ENCODE measurements around the gene SUSD5.
"Not testable (repeated sequence)": the region's sequence is repeated elsewhere in the genome, so short reads cannot be mapped to it uniquely, and the experiment has no call there.

The SUSD5 gene

GRCh38 chr3:33146791-33147445 is 71.7 kb downstream of the SUSD5 start:
- DNase-seq = no peak

- DNase-seq = no peak
Observed at GRCh38 chr3:33145901-33146580, 72.6 kb downstream of the SUSD5 start.

GRCh38 chr3:33145221-33145900 is 73.2 kb downstream of the SUSD5 start:
- no peak for DNase-seq

GRCh38 chr3:33144433-33144832 is 74.2 kb downstream of the SUSD5 start:
- DNase-seq = peak; percentile 28 to 33

DNA sequence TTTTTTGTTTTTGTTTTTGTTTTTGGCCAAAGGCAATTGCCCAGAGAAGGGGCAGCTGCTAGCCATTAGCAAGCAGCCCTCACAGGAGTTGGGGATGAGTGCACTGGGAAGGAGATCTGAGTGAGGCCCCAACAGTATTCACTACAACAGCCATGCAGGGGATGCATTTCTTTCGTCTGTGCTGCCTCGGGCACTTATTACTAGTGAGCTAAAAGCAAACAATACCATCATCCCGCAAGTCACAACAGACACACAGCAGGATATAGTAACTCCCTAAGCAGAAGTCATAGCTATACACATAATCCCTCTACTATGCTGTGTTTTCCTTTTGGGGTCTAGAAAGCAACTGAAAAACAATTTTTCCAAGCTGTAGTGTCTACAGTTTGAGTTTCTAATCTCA is 77.6 kb downstream of the SUSD5 start:
- no peak for DNase-seq

DNA sequence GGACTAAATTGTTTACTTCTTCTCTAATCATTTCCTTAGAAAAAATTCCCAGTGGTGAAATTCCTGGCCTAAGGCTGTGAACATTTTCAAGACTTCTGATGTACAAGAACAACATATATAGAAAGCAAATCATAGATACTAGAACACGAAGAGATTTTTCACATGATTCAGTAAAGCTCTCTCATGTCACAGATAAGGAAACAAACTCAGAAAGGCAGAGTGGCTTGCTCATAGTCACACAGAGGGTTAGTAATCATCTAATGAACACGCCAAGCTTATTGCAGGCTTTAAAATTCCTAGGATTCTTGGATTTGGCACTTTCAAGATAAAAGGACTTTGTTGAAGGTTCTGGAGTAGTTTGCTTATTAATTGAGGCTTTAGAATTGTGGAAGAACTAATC is 78.6 kb downstream of the SUSD5 start:
- DNase-seq = no peak

DNA sequence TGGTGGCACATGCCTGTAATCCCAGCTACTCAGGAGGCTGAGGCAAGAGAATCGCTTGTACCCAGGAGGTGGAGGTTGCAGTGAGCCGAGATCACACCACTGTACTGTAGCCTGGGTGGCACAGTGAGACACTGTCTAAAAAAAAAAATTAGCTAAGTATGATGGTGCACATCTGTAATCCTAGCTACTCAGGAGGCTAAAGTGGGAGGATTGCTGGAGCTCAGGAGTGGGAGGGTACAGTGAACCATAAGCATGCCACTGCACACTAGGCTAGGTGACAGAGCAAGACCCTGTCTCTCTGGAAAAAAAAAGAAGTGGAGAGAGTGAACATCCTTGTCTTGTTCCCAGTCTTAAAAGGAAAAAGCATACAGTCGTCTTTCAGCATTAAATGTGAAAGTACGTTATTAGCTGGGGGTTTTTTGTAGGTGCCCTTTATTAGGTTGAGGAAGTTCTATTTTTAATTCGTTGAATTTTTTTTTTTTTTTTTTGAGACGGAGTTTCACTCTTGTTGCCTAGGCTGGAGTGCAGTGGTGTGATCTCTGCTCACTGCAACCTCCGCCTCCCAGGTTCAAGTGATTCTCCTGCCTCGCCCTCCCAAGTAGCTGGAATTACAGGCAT is 79.5 kb downstream of the SUSD5 start:
- DNase-seq = not testable (repeated sequence)

DNA sequence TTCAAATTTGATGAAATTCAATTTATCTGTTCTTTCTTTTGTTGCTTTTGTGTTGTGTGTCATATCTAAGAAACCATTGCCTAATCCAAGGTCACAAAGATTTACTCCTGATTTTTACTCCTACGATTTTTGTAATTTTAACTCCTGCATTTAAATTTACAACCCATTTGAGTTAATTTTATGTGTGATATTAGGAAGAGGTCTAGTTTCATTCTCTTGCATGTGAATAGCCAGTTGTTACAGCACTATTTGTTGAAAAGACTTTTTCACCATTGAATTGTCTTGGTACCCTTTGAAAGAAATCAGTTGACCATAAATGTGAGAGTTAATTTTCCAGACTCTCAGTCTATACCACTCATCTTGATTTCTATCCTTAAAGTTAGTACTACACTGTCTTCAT is 80.9 kb downstream of the SUSD5 start:
- DNase-seq = no peak

GRCh38 chr3:33134026-33134625 is 84.5 kb downstream of the SUSD5 start:
- DNase-seq = no peak

DNA sequence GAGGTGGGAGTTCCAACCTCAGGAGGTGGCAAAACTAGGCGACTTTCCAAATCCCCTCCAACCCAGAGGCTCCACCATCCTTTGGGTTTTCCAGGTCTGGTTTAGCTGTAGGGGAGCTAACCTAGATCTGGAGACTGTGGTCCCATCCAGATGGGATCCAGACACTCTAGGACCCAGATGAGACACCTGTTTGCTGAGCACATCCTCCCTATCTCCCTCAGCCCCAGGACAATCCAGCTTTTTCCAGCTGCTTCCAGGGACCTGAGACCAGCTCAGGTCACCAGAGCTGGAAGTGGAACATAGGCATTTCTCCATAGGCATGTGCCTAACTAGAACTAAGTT is 86.6 kb downstream of the SUSD5 start:
- DNase-seq = no peak

DNA sequence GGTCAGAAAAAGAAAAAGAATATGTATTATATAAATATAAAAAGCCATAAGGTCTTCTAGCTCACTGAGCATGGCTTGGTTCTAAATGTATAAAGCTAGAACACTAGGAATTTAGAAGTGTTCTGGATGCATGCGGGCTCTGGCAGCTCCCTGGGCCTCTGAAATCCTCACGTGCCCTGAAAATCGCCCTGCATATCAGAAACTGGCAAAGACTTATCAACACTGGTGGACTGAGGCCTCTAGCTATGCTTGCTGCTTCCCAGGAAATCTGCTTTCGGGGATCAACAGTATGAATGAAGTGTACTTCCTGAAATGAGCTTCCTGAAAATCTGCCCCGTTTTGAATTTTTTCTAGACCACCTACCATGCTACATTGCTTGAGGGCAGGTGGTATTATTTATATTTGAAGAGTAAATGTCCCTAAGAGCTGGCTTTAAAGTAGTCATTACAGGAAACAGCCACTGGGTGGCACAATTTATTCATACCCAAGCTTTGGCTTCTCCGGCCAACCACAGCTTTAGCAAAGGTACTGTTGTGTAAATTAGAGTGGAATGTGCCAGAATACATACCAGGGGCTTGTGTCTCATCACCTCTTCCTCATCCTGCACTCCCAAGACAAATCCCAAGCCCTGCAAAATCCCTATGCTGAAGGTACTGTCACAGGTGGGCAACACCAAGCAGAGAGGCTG is 87.1 kb downstream of the SUSD5 start:
- peak in 1 of 2 donors; percentile 28 for DNase-seq

DNA sequence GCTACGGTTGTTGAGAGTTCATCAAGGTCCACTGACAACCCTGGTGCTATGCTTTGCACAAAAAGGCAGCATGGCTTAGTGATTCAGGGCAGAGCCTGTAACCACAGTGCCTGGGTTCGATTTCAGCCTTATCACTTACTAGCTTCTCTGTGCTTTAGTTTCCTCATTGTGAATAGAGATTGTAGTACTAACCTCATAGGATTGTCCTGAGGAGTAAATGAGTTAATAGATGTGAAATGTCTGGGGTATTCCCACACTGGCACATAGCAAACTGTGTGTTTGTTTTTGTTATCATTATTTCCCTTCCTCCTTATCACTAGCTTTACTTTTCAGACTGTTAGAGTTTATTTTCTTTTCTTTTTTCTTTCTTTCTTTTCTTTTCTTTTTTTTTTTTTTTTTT is 88.5 kb downstream of the SUSD5 start:
- DNase-seq = no peak

DNA sequence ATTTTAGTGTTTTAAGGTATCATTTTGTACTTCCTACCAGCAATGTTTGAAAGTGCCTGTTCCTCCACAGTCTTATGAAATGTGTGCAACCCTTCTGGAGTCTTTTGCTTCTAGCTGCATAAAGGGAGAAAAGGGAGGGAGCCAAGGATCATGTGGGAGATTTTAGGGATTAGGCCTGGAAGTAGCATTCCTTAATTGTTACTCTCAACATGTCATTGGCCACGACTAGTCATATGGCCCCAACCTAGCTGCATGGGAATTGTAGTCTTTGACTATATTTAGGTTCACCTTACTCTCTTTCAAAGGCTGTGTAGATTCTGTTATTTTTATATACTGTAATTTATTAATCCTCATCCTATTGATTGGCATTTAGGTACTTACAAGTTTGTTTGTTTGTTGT is 89.9 kb downstream of the SUSD5 start:
- no peak for DNase-seq

GRCh38 chr3:33125840-33126239 is 92.8 kb downstream of the SUSD5 start:
- no peak for DNase-seq

DNA sequence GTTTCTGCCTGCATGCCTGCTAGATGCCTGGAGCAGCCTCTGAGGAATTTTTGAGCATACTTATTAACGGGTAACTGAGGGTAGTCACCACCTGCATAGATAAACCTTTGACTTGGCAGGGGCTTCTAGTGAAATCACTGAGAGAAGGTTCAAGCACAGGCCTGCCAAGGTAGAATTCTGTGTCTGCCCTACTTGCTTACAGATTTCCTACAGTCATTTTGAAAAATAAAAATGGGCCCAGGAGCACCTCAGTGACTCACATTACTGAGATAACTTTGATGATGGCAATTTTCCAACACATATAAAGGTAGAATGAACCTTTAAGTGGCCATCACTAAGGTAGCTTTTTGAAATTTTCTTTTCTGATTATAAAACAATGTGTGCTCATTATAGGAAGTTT is 94.0 kb downstream of the SUSD5 start:
- no peak for DNase-seq

DNA sequence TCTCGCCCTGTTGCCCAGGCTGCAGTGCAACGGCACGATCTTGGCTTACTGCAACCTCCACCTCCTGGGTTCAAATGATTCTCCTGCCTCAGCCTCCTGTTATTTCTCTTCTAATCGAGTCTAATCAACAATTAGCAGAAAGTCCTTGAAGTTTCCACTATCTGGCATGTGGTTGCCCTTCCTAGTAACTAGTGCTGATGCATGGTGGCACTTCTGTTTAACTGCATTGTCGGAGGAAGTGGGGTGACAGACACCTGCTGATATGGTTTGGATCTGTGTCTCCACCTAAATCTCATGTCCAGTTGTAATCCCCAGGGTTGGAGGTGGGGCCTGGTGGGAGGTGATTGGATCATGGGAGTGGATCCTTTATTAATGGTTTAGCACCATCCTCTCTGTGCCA is 95.6 kb downstream of the SUSD5 start:
- no peak for DNase-seq

DNA sequence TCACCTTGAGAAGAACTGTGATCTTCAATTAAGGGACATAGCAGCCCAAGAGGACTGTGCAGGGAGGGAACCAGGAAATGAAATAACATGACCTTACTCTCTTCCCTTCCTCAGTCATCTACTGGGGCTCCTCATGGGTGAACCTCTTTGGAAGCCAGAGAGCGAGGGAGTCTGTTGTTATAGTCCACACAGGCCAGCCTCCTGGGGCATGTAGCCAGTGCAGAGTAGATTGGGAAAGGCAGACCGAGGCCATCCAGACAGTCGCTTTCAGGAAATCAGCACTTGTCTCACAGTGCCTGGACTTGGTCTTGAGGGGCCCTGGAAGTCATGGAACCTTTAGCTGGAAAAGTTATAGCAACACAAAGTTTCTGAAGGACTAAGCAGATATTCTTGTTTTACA is 98.7 kb downstream of the SUSD5 start:
- DNase-seq = no peak

DNA sequence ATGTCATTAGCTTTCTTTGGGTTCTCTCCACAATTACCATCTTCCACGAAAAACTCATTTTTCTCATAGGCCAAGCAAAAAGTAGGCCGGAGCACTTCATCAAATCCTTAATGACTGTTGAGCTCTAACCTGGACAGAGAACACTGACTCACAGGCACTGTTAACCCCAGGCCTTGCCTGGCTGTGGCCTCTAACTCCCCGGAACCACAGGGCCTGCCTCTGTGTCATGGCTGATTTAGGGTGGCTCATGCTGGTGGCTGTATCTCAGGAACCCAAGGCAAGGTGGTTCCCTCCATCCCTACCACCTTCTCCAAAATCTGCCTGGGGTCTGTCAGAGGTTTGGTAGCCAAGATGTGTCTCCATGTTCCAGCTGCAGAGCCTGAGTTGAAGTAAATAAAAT is 101.1 kb downstream of the SUSD5 start:
- no peak for DNase-seq

DNA sequence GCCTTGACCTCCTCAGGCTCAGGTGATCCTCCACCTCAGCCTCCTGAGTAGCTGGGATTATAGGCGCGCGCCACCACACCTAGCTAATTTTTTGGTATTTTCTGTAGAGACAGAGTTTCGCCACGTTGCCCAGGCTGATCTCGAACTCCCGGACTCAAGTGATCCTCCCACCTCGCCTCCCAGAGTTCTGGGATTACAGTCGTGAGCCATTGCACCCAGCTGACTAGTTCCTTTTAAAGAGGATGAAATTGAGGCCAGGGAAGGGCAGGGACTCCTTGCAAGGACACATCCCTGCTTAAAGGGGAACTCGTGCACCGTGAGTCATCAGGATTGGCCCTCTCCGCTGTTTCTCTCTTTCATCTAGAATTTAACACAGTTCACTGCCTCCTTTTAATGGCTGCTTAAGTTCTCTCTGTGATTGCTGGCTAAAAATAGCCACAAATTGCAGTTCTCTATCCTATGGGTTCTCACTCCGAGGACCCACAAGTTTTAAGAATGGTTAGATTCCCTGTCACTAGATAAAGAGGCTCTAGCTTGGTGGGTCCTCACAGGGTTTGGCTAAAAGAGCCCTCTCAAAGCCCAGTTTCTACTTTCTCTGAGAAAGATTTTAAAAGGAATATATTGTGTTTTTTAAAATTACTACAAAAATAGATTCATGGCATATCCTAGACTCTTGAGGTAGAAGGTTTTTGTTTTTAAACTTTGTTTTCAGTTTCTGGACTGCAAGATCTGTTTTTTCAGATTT is 103.4 kb downstream of the SUSD5 start:
- DNase-seq = no peak

GRCh38 chr3:33114622-33115023 is 104.0 kb downstream of the SUSD5 start:
- DNase-seq = no peak

GRCh38 chr3:33113772-33114621 is 104.6 kb downstream of the SUSD5 start, which contains the start of gene CRTAP:
CRTAP (plus strand) TSS chr3:33114014; CDS start chr3:33114078, 64 bp downstream.
- DNase-seq = peak; percentile 85 to 87
